Adrenal gland (tissue), 5 donors: ENCODE measurements around the gene FOXJ3.

Experiments
- CTCF ChIP-seq, 6 experiments: fragments of 450-650 bp in 4 of 6; fragments of 200-600 bp in 2 of 6; sonication (generic) in 1 of 6; IDR thresholded peaks; 1 replicate in 5 of 6; 2 replicates in 1 of 6; pipeline versions ENCODE4 v1.5.1 to v1.8.0; 2016 to 2021; ENCODE audit warnings: antibody characterized with exemption in 6 of 6, mild to moderate bottlenecking in 2 of 6, moderate library complexity in 1 of 6
- POLR2A ChIP-seq, 2 donors: fragments of 450-650 bp; IDR thresholded peaks; one replicate each; pipeline ENCODE4 v1.6.1; 2017; ENCODE audit warnings: antibody characterized with exemption in 2 of 2, mild to moderate bottlenecking in 2 of 2, moderate library complexity in 1 of 2
- donor health status: DM: no; HTN: no; CAD: no.

GRCh38 chr1:42279055-42279454 lies 56.0 kb downstream of the FOXJ3 start:
- no peak for TF ChIP-seq CTCF (IDR thresholded peaks at IDR 0.05)
- TF ChIP-seq POLR2A (IDR thresholded peaks at IDR 0.05), result no peak
